ENCODE results near the gene TWSG1. TPM values are rescaled to one million over a fixed set of nuclear protein-coding genes. Genes with fewer than 3 reads are reported as not detected.

TWSG1 gene
- polyA plus RNA-seq, 3 donors, result 1.6 to 5.5 (median 3.9) TPM

DNA sequence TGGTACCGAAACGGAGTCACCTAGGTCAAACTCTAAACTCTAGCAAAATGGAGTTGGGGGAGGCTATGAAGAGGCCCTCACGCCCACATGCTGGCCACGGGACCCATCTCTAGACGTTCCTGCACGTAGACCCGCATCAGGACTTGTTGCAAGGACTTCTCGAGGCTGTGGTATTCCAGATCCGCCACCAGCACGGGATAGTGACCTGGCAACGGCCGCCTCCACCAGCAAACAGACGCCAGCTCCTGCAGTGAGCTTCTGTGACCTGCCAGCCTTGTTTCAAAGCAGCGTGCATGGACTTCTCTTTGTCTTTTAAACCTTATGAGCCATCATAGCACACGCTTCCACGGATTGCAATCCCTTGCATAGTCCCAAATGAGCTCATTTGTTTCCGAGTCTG, 100.5 kb downstream of the TWSG1 start:
- Histone ChIP-seq H3K4me3 (replicated peaks in 1 of 3; ENCODE audit: low read depth in 2 of 3, low read length in 3 of 3) (no peak overlapping the region), H3K9ac (ENCODE audit: insufficient read depth, low read length, poor library complexity, severe bottlenecking) (no peak overlapping the region), H3K4me2 (replicated peaks; ENCODE audit: extremely low read depth, low read length, poor library complexity, severe bottlenecking) (no peak overlapping the region), H3K36me3 (replicated peaks in 1 of 2; ENCODE audit: control insufficient read depth in 1 of 2, insufficient read depth in 2 of 2, low read length in 2 of 2) (no peaks in the 10 kb centered on the region), H3K27ac (ENCODE audit: low read depth in 1 of 2, low read length in 2 of 2) (no peak overlapping the region), H3K79me2 (ENCODE audit: insufficient read depth, low read length) (no peaks in the 10 kb centered on the region), H4K20me1 (ENCODE audit: insufficient read depth, low read length) (no peaks in the 10 kb centered on the region), H3K4me1 (ENCODE audit: control insufficient read depth in 1 of 2, insufficient read depth in 2 of 2, low read length in 2 of 2) (peaks cover 15% of the 10 kb centered on the region in 2 donors), H2AFZ (ENCODE audit: insufficient read depth, low read depth, low read length, poor library complexity, severe bottlenecking) (no peak overlapping the region), H3K27me3 (ENCODE audit: control insufficient read depth in 2 of 2, insufficient read depth in 2 of 2, low read length in 2 of 2) (no peaks in the 10 kb centered on the region), H3K9me3 (replicated peaks in 1 of 2; ENCODE audit: control insufficient read depth in 1 of 2, insufficient read depth in 1 of 2, low read length in 2 of 2) (peaks cover 0 to 6% of the 10 kb centered on the region in 2 donors)
- H3K27me3 Mint-ChIP-seq (ENCODE audit: low read depth in 3 of 3), result peaks cover 0 to 4% (median 0%) of the 10 kb centered on the region in 3 donors
- intact Hi-C loops (cut with micrococcal nuclease), result no loop called here
- H3K4me3 Mint-ChIP-seq, result no peak overlapping the region
- DNase-seq, result no peak
- H3K27ac Mint-ChIP-seq, result no peak overlapping the region
- WGBS (ENCODE audit: insufficient coverage), result 99% methylated on average over 13 of the region's 17 CpGs
- H3K9me3 Mint-ChIP-seq, result peaks cover 0 to 20% (median 6%) of the 10 kb centered on the region in 7 donors
- TF ChIP-seq, protein P1, sequence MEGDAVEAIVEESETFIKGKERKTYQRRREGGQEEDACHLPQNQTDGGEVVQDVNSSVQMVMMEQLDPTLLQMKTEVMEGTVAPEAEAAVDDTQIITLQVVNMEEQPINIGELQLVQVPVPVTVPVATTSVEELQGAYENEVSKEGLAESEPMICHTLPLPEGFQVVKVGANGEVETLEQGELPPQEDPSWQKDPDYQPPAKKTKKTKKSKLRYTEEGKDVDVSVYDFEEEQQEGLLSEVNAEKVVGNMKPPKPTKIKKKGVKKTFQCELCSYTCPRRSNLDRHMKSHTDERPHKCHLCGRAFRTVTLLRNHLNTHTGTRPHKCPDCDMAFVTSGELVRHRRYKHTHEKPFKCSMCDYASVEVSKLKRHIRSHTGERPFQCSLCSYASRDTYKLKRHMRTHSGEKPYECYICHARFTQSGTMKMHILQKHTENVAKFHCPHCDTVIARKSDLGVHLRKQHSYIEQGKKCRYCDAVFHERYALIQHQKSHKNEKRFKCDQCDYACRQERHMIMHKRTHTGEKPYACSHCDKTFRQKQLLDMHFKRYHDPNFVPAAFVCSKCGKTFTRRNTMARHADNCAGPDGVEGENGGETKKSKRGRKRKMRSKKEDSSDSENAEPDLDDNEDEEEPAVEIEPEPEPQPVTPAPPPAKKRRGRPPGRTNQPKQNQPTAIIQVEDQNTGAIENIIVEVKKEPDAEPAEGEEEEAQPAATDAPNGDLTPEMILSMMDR (IDR thresholded peaks at IDR 0.05), result no peak
- H3K36me3 Mint-ChIP-seq, result no peaks in the 10 kb centered on the region
- H3K4me1 Mint-ChIP-seq, result peaks cover 14% of the 10 kb centered on the region

DNA sequence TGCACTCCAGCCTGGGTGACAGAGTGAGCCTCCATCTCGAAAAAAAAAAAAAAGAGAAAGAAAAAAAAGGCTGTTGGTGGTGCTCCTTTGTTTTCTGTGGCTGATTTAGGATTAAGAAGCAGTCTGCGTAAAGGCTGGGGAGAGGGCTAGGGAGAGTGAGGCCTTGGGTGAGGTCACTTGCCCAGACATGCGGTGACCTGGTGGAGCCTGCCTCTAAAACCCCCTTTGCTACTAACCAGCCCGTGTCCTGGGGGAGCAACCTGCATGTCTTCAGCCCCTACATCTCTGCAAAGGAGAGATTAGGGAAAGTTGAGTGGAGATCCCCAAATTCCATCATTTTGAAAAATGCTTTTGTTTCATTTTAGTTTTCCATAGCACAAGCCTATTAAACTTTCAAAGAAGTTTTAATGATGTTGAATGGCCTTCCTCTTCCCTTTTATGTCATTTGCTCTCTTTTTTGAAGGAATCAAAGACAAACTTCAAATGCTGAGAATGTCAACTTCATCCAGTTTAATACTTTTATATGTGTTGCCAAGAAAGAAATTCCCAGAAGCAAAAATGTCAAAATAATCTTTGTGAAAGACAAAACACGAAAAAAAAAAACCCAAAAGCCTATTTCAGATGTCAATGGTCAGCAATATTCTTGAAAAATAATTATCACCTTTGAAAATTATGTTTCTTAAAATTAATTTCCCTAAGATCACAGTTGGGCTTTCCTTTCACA, 101.8 kb downstream of the TWSG1 start:
- Mint-ChIP-seq H3K4me1 (peaks cover 14% of the 10 kb centered on the region), H3K27me3 (ENCODE audit: low read depth in 3 of 3) (peaks cover 0 to 4% (median 0%) of the 10 kb centered on the region in 3 donors), H3K36me3 (no peaks in the 10 kb centered on the region), H3K9me3 (peaks cover 0 to 18% (median 6%) of the 10 kb centered on the region in 7 donors), H3K4me3 (no peak overlapping the region), H3K27ac (no peak overlapping the region)
- TF ChIP-seq, protein P1 (IDR thresholded peaks at IDR 0.05), result no peak
- no peaks in the 10 kb centered on the region for H3K36me3 ChIP-seq (replicated peaks in 1 of 2; ENCODE audit: control insufficient read depth in 1 of 2, insufficient read depth in 2 of 2, low read length in 2 of 2)
- H3K4me3 ChIP-seq (replicated peaks in 1 of 3; ENCODE audit: low read depth in 2 of 3, low read length in 3 of 3), result no peak overlapping the region
- no peak overlapping the region for H3K9ac ChIP-seq (ENCODE audit: insufficient read depth, low read length, poor library complexity, severe bottlenecking)
- WGBS (ENCODE audit: insufficient coverage), result no CpG with 5 or more reads among the region's 5 CpGs
- H3K27ac ChIP-seq (ENCODE audit: low read depth in 1 of 2, low read length in 2 of 2), result no peak overlapping the region
- no peaks in the 10 kb centered on the region for H4K20me1 ChIP-seq (ENCODE audit: insufficient read depth, low read length)
- H3K9me3 ChIP-seq (replicated peaks in 1 of 2; ENCODE audit: control insufficient read depth in 1 of 2, insufficient read depth in 1 of 2, low read length in 2 of 2), result peaks cover 0 to 6% of the 10 kb centered on the region in 2 donors
- H3K79me2 ChIP-seq (ENCODE audit: insufficient read depth, low read length), result no peaks in the 10 kb centered on the region
- intact Hi-C loops (cut with micrococcal nuclease), result no loop called here
- no peaks in the 10 kb centered on the region for H3K27me3 ChIP-seq (ENCODE audit: control insufficient read depth in 2 of 2, insufficient read depth in 2 of 2, low read length in 2 of 2)
- no peak overlapping the region for H3K4me2 ChIP-seq (replicated peaks; ENCODE audit: extremely low read depth, low read length, poor library complexity, severe bottlenecking)
- peaks cover 15% of the 10 kb centered on the region in 2 donors for H3K4me1 ChIP-seq (ENCODE audit: control insufficient read depth in 1 of 2, insufficient read depth in 2 of 2, low read length in 2 of 2)
- H2AFZ ChIP-seq (ENCODE audit: insufficient read depth, low read depth, low read length, poor library complexity, severe bottlenecking), result no peak overlapping the region
- DNase-seq, result no peak

Data from CD14-positive monocyte (primary cell).